GM18498 (cell line): ENCODE data around the gene COL1A2.

Source experiments
- ATAC-seq: cut with Tn5 transposase; IDR thresholded peaks from one replicate; pipeline ENCODE4 v1.9.1; 2021; ENCODE audit warnings: mild to moderate bottlenecking, moderate library complexity; ENCODE audit not compliant: unreplicated experiment

The COL1A2 gene

GRCh38 chr7:94382746-94383145 lies 11.9 kb upstream of the COL1A2 start:
- no peak for ATAC-seq

- no peak for ATAC-seq
Measured at GRCh38 chr7:94384315-94384714, 10.4 kb upstream of the COL1A2 start.

GRCh38 chr7:94386416-94386815 lies 8.3 kb upstream of the COL1A2 start:
- ATAC-seq, result no peak

GRCh38 chr7:94388540-94388939 lies 6.2 kb upstream of the COL1A2 start:
- no peak for ATAC-seq

- no peak for ATAC-seq
Measured at GRCh38 chr7:94389381-94389780, 5.3 kb upstream of the COL1A2 start.

GRCh38 chr7:94391726-94392392 lies 2.8 kb upstream of the COL1A2 start:
- ATAC-seq, result no peak

- ATAC-seq, result no peak
Measured at GRCh38 chr7:94392393-94392786, 2.3 kb upstream of the COL1A2 start.

- ATAC-seq, result no peak
Measured at GRCh38 chr7:94393246-94394108, 1.2 kb upstream of the COL1A2 start.

GRCh38 chr7:94394109-94394436 lies 622 bp upstream of the COL1A2 start:
- no peak for ATAC-seq

GRCh38 chr7:94395141-94396036 lies 694 bp downstream of the COL1A2 start:
- peak; percentile 86 for ATAC-seq

GRCh38 chr7:94396037-94396431 lies 1.3 kb downstream of the COL1A2 start:
- ATAC-seq, result no peak

- no peak for ATAC-seq
Measured at GRCh38 chr7:94396596-94396995, 1.9 kb downstream of the COL1A2 start.

GRCh38 chr7:94397722-94398121 lies 3.0 kb downstream of the COL1A2 start:
- ATAC-seq, result no peak

- no peak for ATAC-seq
Measured at GRCh38 chr7:94398841-94399240, 4.1 kb downstream of the COL1A2 start.

- ATAC-seq, result no peak
Measured at GRCh38 chr7:94400022-94400421, 5.3 kb downstream of the COL1A2 start.

GRCh38 chr7:94400643-94401427 lies 6.1 kb downstream of the COL1A2 start:
- no peak for ATAC-seq

GRCh38 chr7:94401428-94401814 lies 6.7 kb downstream of the COL1A2 start:
- no peak for ATAC-seq

- ATAC-seq, result no peak
Measured at GRCh38 chr7:94403546-94403945, 8.9 kb downstream of the COL1A2 start.

GRCh38 chr7:94405506-94405905 lies 10.8 kb downstream of the COL1A2 start:
- no peak for ATAC-seq

- no peak for ATAC-seq
Measured at GRCh38 chr7:94406696-94407095, 12.0 kb downstream of the COL1A2 start.
